Measurements from ENCODE around the gene CWC27.

The CWC27 gene

GRCh38 chr5:64765804-64766504, 2.8 kb upstream of the CWC27 start:
- Histone ChIP-seq H3K27ac (ENCODE audit: extremely low read depth, low read depth, low read length) (no peak overlapping the region), H3K36me3 (ENCODE audit: control insufficient read depth in 2 of 2, insufficient read depth in 1 of 2, low read length in 2 of 2) (peaks cover 0 to 38% of the 10 kb centered on the region in 2 experiments; a peak in 2 of 3 replicates), H3K4me3 (ENCODE audit: low read depth, low read length) (no peak overlapping the region), H3K4me1 (ENCODE audit: control insufficient read depth, insufficient read depth, low read length) (peaks cover 7% of the 10 kb centered on the region), H3K9me3 (ENCODE audit: control insufficient read depth, insufficient read depth, low read depth, low read length) (no peaks in the 10 kb centered on the region)
- TF ChIP-seq FEZF1 (tag by site-specific recombination; IDR thresholded peaks at IDR 0.05) = peak; percentile 51
- peak; percentile 69 for TF ChIP-seq KLF1 (tag by site-specific recombination; IDR thresholded peaks at IDR 0.05)
- 0 out of 2 replicates have a peak, but pooled peaks have one; percentile 30 for TF ChIP-seq SCRT2 (tag by site-specific recombination; IDR thresholded peaks at IDR 0.05)
- no peak for TF ChIP-seq ZBTB21 (tag by site-specific recombination; IDR thresholded peaks at IDR 0.05)
- no peak for TF ChIP-seq ZNF560 (tag by site-specific recombination; IDR thresholded peaks at IDR 0.05; ENCODE audit: borderline replicate concordance)
- no peak for TF ChIP-seq ZNF513 (tag by site-specific recombination; IDR thresholded peaks at IDR 0.05)
- ChIA-PET CTCF (interaction anchor here (0.6 to 1.0 kb wide), 4 partner anchors 11 to 419 kb away, joined by 3 read pairs; no protein-coding TSS in a partner anchor), POLR2A (interaction anchor here (1.6 kb wide), 1 partner anchor 13 kb away, joined by 3 read pairs; no protein-coding TSS in a partner anchor)

DNA sequence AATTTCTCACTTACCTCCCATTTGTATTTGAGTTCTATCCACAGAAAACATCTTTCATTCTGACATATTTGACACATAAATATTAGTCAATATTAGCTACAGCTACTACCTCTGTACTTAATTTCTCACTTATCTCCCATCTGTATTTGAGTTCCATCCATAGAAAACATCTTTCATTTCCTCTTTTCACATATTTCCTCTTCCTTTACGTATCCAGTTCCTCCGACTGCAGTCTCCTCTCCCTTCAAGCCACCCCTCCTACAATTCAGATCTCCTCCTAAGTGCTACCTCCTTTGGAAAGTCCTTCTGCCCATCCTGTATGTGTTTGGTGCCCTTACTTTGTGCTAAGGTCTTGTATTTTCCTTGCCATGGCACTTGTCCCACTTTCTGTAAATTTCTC, 1.8 kb upstream of the CWC27 start:
- POLR2A ChIA-PET = interaction anchor here (1.6 kb wide), 1 partner anchor 12 kb away, joined by 3 read pairs; no protein-coding TSS in a partner anchor
- TF ChIP-seq ZNF791 (tag by site-specific recombination; IDR thresholded peaks at IDR 0.05) = no peak
- no peak for TF ChIP-seq ZNF354C (tag by site-specific recombination; IDR thresholded peaks at IDR 0.05; ENCODE audit: borderline replicate concordance, low read depth)
- no peak for TF ChIP-seq SCRT2 (tag by site-specific recombination; IDR thresholded peaks at IDR 0.05)
- TF ChIP-seq MYNN (tag by site-specific recombination; IDR thresholded peaks at IDR 0.05; ENCODE audit: borderline replicate concordance) = no peak
- no peak for TF ChIP-seq ZNF10 (tag by site-specific recombination; IDR thresholded peaks at IDR 0.05)
- no peak for TF ChIP-seq ZNF2 (tag by site-specific recombination; IDR thresholded peaks at IDR 0.05)
- TF ChIP-seq, protein P1, sequence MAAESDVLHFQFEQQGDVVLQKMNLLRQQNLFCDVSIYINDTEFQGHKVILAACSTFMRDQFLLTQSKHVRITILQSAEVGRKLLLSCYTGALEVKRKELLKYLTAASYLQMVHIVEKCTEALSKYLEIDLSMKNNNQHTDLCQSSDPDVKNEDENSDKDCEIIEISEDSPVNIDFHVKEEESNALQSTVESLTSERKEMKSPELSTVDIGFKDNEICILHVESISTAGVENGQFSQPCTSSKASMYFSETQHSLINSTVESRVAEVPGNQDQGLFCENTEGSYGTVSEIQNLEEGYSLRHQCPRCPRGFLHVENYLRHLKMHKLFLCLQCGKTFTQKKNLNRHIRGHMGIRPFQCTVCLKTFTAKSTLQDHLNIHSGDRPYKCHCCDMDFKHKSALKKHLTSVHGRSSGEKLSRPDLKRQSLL (tag by site-specific recombination; IDR thresholded peaks at IDR 0.05) = no peak

GRCh38 chr5:64767959-64768357, 772 bp upstream of the CWC27 start:
- peaks cover 7% of the 10 kb centered on the region for H3K4me1 ChIP-seq (ENCODE audit: control insufficient read depth, insufficient read depth, low read length)
- H3K4me3 ChIP-seq (ENCODE audit: low read depth, low read length) = peak overlapping the region; percentile 91
- ChIA-PET CTCF (interaction anchor here (1.1 to 1.7 kb wide), 2 partner anchors 16 to 134 kb away, joined by 3 to 8 read pairs; no protein-coding TSS in a partner anchor), POLR2A (interaction anchor here (1.6 kb wide), 1 partner anchor 11 kb away, joined by 3 read pairs; no protein-coding TSS in a partner anchor)
- TF ChIP-seq ZBTB1 (tag by site-specific recombination; IDR thresholded peaks at IDR 0.05) (no peak), ZNF335 (tag by site-specific recombination; conservative IDR thresholded peaks at IDR 0.05) (peak; percentile 33)
- peaks cover 0 to 33% of the 10 kb centered on the region in 2 experiments; a peak in 2 of 3 replicates for H3K36me3 ChIP-seq (ENCODE audit: control insufficient read depth in 2 of 2, insufficient read depth in 1 of 2, low read length in 2 of 2)
- H3K9me3 ChIP-seq (ENCODE audit: control insufficient read depth, insufficient read depth, low read depth, low read length) = no peaks in the 10 kb centered on the region
- peak overlapping the region; percentile 86 for H3K27ac ChIP-seq (ENCODE audit: extremely low read depth, low read depth, low read length)

More for the DNA sequence above, 1.8 kb upstream of the CWC27 start:
- Histone ChIP-seq H3K4me1 (ENCODE audit: control insufficient read depth, insufficient read depth, low read length) (peaks cover 7% of the 10 kb centered on the region), H3K9me3 (ENCODE audit: control insufficient read depth, insufficient read depth, low read depth, low read length) (no peaks in the 10 kb centered on the region), H3K36me3 (ENCODE audit: control insufficient read depth in 2 of 2, insufficient read depth in 1 of 2, low read length in 2 of 2) (peaks cover 0 to 33% of the 10 kb centered on the region in 2 experiments; a peak in 2 of 3 replicates), H3K4me3 (ENCODE audit: low read depth, low read length) (no peak overlapping the region; the same call in 1 of the 2 replicates), H3K27ac (ENCODE audit: extremely low read depth, low read depth, low read length) (no peak overlapping the region)
- CTCF ChIA-PET = interaction anchor here (0.6 kb wide), 1 partner anchor 89 kb away, joined by 3 read pairs; no protein-coding TSS in a partner anchor

GRCh38 chr5:64769855-64770254, 1.1 kb downstream of the CWC27 start:
- Histone ChIP-seq H3K9me3 (ENCODE audit: control insufficient read depth, insufficient read depth, low read depth, low read length) (no peaks in the 10 kb centered on the region), H3K4me3 (ENCODE audit: low read depth, low read length) (peak overlapping the region; percentile 91), H3K36me3 (ENCODE audit: control insufficient read depth in 2 of 2, insufficient read depth in 1 of 2, low read length in 2 of 2) (peaks cover 0 to 24% of the 10 kb centered on the region in 2 experiments; a peak in 1 of 3 replicates), H3K4me1 (ENCODE audit: control insufficient read depth, insufficient read depth, low read length) (peaks cover under 1% of the 10 kb centered on the region), H3K27ac (ENCODE audit: extremely low read depth, low read depth, low read length) (no peak overlapping the region)
- ChIA-PET POLR2A (no interaction called here), CTCF (interaction anchor here (0.7 to 1.7 kb wide), 3 partner anchors 12 to 714 kb away, joined by 3 to 4 read pairs (median 4); no protein-coding TSS in a partner anchor)
- TF ChIP-seq, protein P1 (tag by site-specific recombination; IDR thresholded peaks at IDR 0.05) = no peak
- TF ChIP-seq ZNF16 (tag by site-specific recombination; IDR thresholded peaks at IDR 0.05; ENCODE audit: low read depth) = no peak
- TF ChIP-seq PRDM1 (tag by site-specific recombination; IDR thresholded peaks at IDR 0.05) = 0 out of 2 replicates have a peak, but pooled peaks have one; percentile 54
- TF ChIP-seq ZNF623 (tag by site-specific recombination; IDR thresholded peaks at IDR 0.05) = no peak
- TF ChIP-seq ZNF335 (tag by site-specific recombination; conservative IDR thresholded peaks at IDR 0.05) = no peak
- TF ChIP-seq ZNF473 (tag by site-specific recombination; IDR thresholded peaks at IDR 0.05) = no peak
- TF ChIP-seq ZFP37 (tag by site-specific recombination; IDR thresholded peaks at IDR 0.05) = no peak
- no peak for TF ChIP-seq ZNF19 (tag by site-specific recombination; IDR thresholded peaks at IDR 0.05; ENCODE audit: low read depth)
